Bronchial epithelial cell (primary cell): ENCODE data around the gene OPA1. TPM values are rescaled to one million over a fixed set of nuclear protein-coding genes. Genes with fewer than 3 reads are reported as not detected.
"Not testable (repeated sequence)": the region's sequence is repeated elsewhere in the genome, so short reads cannot be mapped to it uniquely, and the experiment has no call there.

Experiments
- DNase-seq: peaks from one replicate; pipeline ENCODE4 v3.0.0-alpha.2; 2010; ENCODE audit warnings: low read depth
- FAIRE-seq: peaks from 2 replicates; lab custom pipeline; 2011; peaks lifted over from hg19 to GRCh38; lab: Jason Lieb, UNC
- H3K27me3 ChIP-seq: 2 replicates; pipeline ENCODE4 v1.5.1; 2011; ENCODE audit warnings: low read length; ENCODE audit not compliant: control insufficient read depth, insufficient read depth
- H3K36me3 ChIP-seq: 2 replicates; pipeline ENCODE4 v1.5.1; 2011; ENCODE audit warnings: low read length; ENCODE audit not compliant: control insufficient read depth, insufficient read depth
- H3K4me3 ChIP-seq: 2 replicates; pipeline ENCODE4 v1.5.1; 2011; ENCODE audit warnings: mild to moderate bottlenecking, low read depth, low read length, control low read depth
- total RNA-seq: library from RNA; depleted of rRNA; stranded (reverse); fragments of >200 nt; gene quantifications from 2 replicates; pipeline ENCODE4 v1.2.1, GENCODE V29; 2014
- TF ChIP-seq, protein P1 (sequence below): IDR thresholded peaks from 2 replicates; pipeline ENCODE4 v1.5.1; 2011; ENCODE audit warnings: mild to moderate bottlenecking, moderate library complexity, low read length, control low read depth, inconsistent platforms; ENCODE audit not compliant: insufficient read depth, severe bottlenecking

Gene OPA1
- total RNA-seq, 1 donor from 2014 or later = 79.8 TPM

DNA sequence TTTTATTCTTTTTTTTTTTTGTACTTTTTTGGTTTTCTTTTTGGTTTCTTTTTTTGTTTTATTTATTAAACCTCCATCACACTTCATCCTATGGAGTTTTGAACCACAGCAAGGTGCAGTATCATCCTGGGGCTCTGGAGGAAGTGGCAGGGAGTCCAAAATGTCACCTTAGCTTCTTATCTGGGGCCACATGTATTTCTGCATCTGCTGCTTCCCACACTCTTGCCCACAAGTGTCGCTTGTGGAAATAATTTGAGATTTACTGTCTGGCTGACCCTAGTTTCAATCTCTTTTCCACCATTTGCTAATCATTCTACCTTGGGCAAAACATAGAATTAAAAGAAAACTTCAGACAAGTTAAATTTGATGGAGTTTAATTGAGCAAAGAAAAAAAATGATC is 6.4 kb downstream of the OPA1 start:
- FAIRE-seq = no peak
- DNase-seq = no peak
- H3K4me3 ChIP-seq = no peak overlapping the region
- TF ChIP-seq, protein P1, sequence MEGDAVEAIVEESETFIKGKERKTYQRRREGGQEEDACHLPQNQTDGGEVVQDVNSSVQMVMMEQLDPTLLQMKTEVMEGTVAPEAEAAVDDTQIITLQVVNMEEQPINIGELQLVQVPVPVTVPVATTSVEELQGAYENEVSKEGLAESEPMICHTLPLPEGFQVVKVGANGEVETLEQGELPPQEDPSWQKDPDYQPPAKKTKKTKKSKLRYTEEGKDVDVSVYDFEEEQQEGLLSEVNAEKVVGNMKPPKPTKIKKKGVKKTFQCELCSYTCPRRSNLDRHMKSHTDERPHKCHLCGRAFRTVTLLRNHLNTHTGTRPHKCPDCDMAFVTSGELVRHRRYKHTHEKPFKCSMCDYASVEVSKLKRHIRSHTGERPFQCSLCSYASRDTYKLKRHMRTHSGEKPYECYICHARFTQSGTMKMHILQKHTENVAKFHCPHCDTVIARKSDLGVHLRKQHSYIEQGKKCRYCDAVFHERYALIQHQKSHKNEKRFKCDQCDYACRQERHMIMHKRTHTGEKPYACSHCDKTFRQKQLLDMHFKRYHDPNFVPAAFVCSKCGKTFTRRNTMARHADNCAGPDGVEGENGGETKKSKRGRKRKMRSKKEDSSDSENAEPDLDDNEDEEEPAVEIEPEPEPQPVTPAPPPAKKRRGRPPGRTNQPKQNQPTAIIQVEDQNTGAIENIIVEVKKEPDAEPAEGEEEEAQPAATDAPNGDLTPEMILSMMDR = no peak
- no peaks in the 10 kb centered on the region for H3K27me3 ChIP-seq
- no peaks in the 10 kb centered on the region for H3K36me3 ChIP-seq

DNA sequence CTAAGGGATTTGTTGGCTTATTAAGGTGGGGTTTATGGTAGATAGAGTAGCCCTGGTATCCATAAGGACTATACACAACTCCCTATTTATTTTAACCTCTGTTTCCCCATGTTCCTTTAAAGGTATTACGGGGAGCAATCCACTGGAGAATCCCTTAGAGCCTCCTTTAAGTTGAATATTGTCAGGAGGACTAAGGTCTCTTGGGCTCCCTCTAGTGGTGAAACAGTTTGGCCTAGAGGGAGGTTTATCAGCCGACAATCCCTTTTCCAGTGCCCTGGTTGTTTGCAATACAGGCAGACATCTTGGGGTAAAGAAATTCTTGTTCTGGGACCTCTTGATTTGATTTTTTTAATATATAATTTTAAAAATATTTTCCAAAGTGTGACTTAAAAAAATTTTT is 12.9 kb downstream of the OPA1 start:
- no peaks in the 10 kb centered on the region for H3K27me3 ChIP-seq
- DNase-seq = peak; percentile 62
- FAIRE-seq = no peak

DNA sequence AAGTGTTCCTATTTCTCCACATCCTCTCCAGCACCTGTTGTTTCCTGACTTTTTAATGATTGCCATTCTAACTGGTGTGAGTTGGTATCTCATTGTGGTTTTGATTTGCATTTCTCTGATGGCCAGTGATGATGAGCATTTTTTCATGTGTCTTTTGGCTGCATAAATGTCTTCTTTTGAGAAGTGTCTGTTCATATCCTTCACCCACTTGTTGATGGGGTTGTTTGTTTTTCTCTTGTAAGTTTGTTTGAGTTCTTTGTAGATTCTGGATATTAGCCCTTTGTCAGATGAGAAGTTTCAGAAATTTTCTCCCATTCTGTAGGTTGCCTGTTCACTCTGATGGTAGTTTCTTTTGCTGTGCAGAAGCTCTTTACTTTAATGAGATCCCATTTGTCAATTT is 13.9 kb downstream of the OPA1 start:
- H3K36me3 ChIP-seq, H3K4me3 ChIP-seq, H3K27me3 ChIP-seq, FAIRE-seq, DNase-seq: not testable (repeated sequence)

More for the DNA sequence above, 12.9 kb downstream of the OPA1 start:
- Histone ChIP-seq H3K4me3 (no peak overlapping the region), H3K36me3 (no peaks in the 10 kb centered on the region)
- TF ChIP-seq, protein P1 = peak; percentile 71

DNA sequence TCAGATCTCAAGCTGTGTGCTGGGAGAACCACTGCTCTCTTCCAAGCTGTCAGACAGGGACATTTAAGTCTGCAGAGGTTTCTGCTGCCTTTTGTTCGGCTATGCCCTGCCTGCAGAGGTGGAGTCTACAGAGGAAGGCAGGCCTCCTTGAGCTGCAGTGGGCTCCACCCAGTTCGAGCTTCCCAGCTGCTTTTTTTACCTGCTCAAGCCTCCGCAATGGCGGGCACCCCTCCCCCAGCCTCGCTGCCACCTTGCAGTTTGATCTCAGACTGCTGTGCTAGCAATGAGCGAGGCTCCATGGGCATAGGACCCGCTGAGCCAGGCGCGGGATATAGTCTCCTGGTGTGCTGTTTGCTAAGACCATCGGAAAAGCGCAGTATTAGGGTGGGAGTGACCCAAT is 17.5 kb downstream of the OPA1 start:
- H3K27me3 ChIP-seq, H3K36me3 ChIP-seq, FAIRE-seq, H3K4me3 ChIP-seq, DNase-seq: not testable (repeated sequence)

DNA sequence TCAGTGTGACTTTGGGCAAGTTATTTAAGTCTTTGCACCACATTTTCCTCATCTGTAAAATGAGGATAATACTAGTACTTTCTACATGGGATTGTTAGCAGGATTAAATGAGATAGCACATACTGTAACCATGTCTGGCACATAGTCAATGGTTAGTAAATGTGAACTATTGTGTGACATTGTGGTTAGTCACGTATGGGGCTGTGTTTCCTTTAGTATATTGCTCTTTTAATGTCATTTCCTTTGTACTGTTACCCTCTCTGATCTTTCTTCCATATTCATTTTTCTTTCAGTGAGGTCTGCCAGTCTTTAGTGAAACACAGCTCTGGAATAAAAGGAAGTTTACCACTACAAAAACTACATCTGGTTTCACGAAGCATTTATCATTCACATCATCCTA is 21.4 kb downstream of the OPA1 start:
- TF ChIP-seq, protein P1 = no peak
- FAIRE-seq = no peak
- H3K4me3 ChIP-seq = no peak overlapping the region
- H3K27me3 ChIP-seq = no peaks in the 10 kb centered on the region
- DNase-seq = no peak
- H3K36me3 ChIP-seq = peaks cover 4% of the 10 kb centered on the region

DNA sequence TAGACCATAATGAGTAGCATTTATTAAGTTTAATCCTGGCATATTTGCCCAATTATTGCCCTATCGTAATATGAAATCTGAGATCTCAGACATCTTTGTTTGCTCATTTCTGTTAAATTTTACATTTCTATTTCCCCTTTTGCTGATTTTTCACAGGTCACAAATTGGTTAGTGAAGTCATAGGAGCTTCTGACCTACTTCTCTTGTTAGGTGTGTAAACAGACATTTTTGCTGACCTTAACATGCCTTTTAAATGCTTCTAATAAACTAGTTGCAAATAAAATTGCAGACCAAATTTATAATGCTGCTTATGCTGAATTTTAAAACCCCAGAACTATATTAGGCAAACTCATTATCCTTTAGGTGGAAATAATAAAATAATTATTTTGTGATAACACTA is 24.6 kb downstream of the OPA1 start:
- no peak for FAIRE-seq
- no peak for DNase-seq
- TF ChIP-seq, protein P1 = no peak
- Histone ChIP-seq H3K27me3 (no peaks in the 10 kb centered on the region), H3K36me3 (peaks cover 6% of the 10 kb centered on the region), H3K4me3 (no peak overlapping the region)

DNA sequence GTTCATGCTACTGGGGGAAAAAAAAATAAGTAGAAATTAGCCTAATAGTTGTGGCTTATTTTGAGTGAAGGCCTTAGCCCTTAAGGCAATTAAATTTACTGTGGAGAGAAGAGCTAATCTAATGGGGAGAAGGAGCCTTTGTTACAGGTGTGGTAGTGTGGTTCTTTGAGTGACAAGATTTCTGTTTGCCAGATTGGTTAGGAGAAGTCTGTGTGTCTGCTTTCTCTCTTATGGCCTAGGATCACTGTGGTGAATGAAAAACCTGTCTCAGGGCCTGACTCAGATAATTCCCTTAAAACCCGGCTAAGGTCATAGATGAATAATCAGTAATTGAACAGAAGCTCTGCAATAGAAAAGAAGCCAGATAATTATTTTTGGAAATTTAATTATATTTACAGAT is 27.0 kb downstream of the OPA1 start:
- Histone ChIP-seq H3K27me3 (no peaks in the 10 kb centered on the region), H3K36me3 (peaks cover 4% of the 10 kb centered on the region), H3K4me3 (no peak overlapping the region)
- no peak for DNase-seq
- TF ChIP-seq, protein P1 = no peak
- no peak for FAIRE-seq
